Occipital lobe (tissue), 2 donors: ENCODE results near the gene ITSN2. TPM values are rescaled to one million over a fixed set of nuclear protein-coding genes. Genes with fewer than 3 reads are reported as not detected.

ENCODE experiments used
- DNase-seq: peaks from one replicate; lab custom pipeline; 2025; lab: John Stamatoyannopoulos, UW
- total RNA-seq: library from RNA; depleted of rRNA; stranded (reverse); fragments of >200 nt; gene quantifications from one replicate; pipeline ENCODE4 v1.2.3, GENCODE V29; 2014

ITSN2 gene
- total RNA-seq, 1 donor from 2014 or later: 29.8 TPM

DNA sequence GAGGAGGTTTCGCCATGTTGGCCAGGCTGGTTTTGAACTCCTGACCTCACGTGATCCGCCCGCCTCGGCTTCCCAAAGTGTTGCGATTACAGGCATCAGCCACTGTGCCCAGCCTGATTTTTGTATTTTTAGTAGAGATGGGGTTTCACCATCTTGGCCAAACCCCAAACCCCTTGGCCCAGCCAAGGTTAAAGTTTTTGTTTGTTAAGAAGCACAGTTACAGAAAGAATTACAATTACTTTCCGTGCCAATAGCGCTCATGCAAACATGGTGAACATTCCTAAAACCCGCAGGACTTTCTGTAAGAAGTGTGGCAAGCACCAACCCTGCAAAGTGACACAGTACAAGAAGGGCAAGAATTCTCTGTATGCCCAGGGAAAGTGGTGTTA is 26.1 kb downstream of the ITSN2 start:
- no peak for DNase-seq

DNA sequence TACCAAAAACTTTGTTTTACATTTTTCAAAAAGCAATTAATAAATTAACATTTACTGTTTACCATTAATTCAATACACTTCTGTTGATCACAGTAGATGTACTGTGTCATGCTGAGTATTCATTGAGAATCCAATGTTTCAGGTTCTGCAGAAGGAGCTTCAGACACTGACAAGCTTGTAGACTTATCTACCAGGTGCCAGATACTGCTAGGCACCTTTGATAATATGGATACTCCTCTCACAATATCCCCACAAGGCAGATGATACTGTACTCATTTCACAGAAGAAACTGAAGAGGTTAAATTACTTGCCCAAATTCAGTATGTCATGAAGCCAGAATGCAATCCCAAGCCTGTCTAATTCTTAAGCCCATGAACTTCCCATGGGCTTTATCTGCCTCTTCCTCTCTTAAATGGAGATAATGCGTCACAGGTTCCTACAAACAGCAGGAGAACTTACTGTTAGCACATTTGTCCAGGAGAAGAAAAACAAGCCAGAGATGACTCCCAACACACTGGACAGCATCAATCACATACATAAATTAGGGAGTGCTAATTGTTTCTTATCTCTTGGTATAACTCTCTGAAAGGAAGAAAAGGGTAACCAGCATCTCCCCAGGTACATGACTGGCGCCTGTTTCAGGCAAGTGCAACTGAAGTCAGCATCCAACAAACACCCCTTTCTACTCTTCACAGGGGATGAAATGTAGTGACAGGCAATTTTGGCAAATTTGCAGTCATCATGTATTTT is 27.4 kb downstream of the ITSN2 start:
- DNase-seq: no peak

DNA sequence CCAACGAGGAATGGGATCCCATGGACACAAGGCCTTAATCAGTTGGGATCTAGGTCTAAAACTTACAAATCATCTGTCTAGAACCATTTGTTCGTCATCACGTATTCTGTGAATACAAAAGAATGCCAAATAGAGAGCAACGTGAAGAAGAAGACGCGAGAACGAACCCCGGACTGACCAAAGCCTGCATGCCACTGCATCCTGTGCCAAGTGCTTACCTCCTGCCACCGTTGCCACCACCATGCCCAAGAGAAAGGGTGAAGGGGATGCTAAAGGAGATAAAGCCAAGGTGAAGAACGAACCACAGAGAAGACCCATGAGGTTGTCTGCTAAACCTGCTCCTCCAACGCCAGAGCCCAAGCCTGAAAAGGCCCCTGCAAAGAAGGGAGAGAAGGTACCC is 30.2 kb downstream of the ITSN2 start:
- no peak for DNase-seq

DNA sequence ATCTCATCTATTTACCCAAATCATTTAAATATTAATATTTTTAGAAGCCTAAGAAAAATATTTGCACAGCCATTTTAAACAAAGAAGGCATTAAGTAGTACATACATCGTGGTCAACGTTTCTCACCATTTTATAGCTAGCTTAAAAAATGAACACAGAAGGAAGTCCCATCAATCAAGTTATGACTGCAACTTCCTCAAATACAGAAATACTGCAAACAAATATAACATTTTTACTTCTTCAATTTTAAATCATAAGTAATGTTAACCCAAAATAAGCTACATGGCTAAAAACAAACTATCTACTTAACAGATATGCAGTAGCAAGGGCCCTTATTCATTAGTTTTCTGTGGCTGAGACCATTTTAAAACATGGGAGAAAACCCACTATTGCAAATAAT is 30.6 kb downstream of the ITSN2 start:
- no peak for DNase-seq

DNA sequence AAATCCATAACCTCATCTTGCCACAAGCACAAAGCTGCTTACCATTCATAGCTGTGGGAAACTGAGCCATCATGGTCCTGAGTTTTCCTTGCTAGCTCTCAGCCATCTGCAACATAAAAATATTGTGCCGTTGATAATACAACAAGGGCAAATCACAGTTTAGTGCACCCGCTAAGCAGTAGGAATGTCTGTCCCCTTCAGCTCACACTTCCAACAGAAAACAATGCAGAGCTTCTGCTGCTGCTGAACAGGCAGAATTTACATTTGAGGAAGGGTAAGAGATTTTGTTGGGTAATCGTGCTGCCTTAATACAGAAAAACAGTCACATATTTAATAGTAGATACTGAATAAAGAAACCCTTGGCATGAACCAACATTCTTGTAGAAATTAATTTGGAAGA is 32.3 kb downstream of the ITSN2 start:
- no peak for DNase-seq

DNA sequence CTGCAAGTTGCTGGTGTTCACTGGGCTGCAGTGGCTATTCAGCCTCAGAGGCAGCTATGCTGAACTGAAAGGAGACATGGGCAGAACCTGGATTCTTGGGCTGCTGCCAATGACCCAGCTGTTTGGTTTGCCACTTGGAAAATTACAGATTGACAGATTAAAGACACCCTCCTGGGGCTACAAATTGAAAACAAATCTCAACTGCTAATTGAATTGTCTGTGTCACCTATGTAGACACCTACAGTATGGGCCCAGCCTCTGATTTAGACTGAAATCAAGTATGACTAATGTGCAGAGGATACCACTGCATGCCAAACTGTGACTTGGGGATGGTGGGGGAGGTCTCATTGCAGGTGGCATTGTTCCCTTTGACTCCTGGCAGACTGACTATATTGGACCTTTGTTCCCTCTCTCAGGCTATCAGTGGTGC is 42.8 kb downstream of the ITSN2 start:
- DNase-seq: no peak

DNA sequence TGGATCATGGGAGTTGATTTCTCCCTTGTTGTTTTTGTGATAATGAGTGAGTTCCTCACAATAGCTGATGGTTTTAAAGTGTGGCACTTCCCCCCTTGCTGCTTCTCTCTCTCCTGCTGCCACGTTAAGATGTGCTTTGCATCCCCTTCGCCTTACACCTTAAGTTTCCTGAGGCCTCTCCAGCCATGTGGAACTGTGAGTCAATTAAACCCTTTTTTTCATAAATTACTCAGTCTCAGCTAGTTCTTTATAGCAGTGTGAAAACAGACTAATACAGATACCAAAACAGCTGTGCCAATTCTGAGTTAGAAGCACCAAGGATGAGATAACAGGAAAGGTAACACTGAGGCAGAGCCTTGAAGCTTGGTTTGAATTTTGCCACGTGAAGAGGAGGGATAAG is 44.7 kb downstream of the ITSN2 start:
- no peak for DNase-seq

DNA sequence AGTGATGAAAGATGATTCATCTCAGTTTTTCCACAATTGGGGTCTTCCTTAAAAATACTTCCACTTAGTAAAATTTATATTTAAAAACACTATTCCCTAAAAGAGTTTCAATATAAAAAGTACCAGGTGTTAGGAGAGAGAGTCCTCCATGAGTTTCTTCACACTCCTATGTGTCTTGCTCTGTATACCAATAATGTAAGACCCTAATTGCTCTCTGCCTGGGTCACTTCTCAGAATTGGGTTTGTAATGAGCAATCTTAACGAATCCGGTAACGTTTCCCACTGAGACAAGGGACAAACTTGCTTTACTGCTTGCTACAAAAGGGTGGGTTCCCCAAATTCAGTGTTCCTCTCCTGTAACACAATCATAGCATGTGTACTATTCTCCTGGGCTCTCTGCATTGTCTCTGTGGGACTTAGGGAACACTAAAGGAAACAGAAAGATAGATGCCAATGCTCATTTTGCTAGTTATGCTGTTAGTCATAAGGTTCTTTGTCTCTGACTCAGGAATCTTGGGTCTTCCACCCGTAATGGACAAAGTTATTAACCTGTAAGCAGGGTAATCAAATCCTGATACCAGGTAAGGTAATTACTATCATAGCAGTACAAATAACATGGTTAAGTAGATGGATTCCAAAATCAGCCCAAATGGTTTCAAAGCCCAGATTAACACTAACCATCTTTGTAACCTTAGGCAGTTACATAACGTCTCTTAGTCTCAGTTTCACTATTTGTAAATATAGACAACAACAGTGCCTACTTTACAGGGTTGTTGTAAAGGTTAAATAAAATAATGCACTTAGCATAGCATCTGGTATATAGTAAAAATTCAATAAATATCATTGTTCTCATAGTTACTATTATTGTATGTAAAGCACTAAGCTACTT is 46.3 kb downstream of the ITSN2 start:
- no peak for DNase-seq

DNA sequence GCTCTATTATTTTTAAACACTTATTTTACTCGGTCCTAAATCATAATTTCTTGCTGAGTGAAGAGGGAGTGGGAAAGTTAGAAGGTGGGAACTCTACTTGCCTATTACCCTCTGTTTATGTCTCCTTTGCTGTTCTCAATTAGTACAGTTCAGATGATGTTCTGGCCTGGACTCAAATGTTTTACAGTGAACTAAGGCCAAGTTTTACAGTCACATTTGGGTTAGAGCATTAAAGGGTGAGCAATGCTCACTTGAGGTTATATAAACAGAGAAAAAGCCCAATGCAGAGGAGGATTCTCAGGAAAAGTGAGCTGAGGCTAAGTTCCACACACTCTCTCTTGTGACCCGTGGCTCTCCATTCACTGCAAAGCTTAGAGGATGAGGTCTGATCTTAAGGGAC is 52.4 kb downstream of the ITSN2 start:
- DNase-seq: no peak

DNA sequence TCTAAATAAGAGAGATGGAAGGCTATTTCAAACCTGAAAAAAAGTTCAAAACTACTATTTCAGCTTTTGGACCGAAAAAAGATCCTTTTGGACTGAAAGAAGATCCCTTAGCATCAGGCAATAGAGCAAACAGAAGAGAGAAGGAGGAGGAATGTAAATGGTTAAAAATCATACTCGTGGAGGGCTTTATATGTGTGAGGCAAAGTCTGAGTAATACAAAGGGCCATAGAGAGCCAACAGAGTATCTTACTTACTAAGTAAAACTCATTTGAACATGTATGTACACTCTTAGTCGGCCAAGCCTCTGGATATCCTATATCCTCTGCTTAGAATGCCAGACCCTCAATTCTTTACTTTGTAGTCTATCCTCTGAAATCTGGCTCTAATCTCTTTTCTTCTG is 55.7 kb downstream of the ITSN2 start:
- no peak for DNase-seq

DNA sequence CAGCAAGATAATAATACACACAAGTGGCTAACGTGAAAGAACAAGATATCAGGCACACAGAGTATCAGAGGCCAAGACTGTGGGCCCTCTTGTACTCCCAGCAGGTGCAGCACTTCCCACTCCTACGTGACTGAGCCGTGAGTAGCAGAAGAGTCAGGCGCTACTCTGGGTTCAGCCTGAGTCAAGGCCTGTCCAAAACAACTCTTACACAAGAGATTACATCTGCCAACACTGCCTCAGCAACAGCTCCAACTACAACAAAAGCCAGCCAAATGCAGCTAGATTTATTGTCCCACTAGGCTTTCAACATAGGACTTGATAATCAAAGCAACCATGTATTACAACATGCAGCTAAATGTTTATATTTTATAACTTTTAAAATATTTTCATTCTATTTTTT is 56.2 kb downstream of the ITSN2 start:
- peak; percentile 15 for DNase-seq

DNA sequence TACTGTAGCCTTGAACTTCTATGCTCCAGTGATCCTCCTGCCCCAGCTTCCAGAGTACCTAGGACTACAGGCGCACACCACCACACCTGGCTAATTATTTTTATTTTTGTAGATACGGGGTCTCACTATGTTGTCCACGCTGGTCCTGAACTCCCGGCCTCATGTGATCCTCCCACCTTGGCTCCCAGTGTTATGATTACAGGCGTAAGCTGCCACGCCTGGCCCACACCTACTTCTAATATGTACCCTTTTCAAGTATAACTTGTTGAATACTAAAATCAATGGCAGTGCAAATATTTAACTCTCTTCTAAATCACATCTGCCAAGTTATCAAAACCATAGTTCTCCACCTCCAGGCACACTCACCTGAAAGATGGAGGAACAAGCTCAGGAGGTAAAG is 58.7 kb downstream of the ITSN2 start:
- DNase-seq: no peak

DNA sequence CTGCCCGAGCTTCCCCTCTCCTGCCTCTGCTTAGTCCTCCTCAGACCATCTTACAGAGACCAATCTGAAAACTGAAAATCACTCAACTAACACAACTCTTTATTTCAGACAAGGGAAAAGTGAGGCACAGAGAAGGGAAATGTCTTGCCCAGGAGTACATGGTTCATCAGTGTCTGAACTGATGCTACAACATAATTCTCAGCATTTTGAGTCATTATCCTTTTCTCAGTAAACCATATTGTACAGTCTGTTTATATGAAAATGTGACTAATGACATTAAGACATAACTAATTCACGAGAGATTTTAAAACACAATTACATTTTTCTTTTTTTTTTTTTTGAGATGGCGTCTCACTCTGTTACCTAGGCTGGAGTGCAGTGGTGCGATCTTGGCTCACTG is 62.7 kb downstream of the ITSN2 start:
- no peak for DNase-seq

DNA sequence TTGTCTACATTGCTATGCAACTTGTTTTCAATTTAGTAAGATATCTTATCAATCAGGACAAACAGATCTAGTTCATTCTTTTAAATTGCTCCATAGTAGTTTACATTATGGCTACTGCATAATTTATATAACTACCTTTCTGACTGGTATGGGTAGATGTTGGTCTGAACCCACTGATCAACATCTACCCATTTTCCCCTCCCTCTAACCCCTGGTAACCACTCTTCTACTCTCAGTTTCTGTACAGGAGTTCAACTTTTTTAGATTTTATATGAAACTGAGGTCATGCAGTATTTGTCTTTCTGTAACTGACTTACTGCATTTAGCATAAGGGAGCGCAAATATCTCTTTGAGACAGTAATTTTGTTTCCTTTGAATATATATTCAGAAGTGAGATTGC is 73.2 kb downstream of the ITSN2 start:
- DNase-seq: no peak

DNA sequence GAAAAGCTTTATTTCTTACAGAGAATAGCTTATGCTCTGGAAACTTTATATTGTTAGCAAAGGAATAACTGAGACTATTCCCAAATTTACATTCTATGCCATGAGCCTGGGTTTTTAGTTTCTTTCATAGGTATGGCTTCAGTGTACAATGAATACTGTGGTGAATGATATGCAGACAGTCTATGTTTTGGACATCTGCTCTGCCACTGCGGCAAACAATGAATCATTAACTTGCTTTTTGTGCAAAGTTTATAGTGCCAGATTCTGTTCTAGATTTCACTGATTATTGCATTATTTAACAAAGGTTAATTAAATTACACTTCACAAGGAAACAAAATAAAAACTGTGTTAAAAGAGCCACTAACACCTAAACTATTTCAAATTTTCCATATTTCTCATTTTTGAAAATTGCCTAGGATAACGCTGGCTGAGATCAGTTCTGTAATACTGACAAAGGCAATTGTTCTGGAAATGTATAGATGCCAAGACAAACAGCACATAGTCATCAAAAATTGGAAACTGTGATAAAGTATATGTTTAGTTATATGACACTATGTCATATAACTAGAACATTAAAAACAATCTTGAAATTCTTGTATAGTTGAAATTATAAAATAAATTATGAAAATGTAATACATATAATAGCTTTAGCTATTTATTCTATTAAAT is 74.7 kb downstream of the ITSN2 start:
- DNase-seq: no peak

DNA sequence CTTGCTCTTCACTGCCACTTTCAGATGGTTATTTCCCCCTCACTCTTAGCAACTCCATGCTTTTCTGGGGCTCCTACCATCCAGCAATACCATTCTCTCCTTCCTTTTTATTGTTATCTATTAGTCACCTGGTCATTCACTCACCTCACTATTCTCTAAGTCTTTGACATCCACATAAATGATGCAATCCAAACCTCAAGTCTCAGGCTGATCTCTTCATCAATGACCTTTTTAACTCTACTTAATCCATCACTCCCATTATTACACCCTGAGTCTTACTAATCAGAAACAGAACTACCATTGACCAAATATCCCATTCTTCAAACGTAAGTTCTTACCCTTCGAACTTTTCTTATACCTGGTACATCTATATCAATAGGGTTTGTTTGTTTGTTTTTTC is 79.7 kb downstream of the ITSN2 start:
- DNase-seq: no peak

DNA sequence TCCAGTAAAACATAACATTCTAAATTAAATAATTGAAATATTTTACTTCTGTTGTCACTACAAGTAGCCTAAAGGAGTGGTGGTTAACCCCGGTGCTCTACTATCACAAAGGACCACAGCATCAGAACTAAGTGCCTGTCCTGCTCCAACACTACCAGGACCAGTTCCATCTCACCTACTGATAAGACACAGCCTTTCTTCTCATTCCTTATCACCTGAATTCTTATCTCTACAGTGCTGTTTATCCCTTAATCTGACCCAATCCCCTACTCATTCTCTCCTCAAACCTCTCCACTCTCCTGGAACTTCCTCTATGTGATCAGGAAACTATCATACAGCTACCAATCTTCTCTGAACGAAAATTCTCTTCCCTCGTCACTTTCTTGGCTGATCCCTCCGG is 80.2 kb downstream of the ITSN2 start:
- DNase-seq: no peak

DNA sequence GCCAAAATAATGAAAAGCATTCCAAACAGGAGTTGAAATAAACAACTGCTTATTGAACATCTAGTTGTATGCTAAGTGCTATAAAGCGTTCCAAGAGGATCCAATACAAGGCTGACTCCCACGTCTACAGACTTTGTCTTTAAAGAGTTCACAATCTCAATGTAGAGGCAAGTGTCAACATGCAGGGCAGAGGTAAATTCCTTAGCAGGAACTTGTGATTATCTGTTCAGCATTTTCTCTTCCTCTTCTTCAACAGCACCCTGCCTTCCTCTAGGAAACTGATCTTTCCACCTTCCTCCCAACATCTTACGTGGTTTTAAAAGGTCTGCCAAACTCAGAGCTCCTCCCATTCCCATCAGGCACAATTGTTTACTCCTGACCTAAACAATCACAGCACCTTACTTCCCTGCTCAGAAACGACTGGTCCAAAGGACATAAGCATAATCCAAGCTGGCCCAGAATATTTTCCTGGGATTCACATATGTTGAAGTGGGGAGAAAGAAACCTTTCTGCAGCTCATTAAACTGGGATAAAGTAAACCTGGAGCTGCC is 83.9 kb downstream of the ITSN2 start:
- DNase-seq: no peak

DNA sequence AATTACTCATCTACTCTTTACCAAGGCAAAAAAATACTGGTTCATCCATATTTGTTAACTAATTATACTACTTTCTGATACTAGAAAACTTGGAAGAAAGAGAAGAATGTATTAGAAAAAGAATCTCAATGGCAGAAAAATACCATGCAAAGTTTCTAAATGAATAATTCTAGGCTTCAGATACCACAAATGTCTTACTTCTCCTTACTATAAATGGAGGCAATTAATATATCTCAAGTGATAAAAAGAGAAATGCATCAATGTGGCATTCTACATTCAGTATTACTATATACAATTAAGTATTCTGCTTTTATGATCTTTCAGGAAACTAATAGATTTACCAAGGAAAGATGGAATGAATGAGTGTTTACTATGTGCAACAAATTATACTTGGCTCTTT is 85.5 kb downstream of the ITSN2 start:
- no peak for DNase-seq

DNA sequence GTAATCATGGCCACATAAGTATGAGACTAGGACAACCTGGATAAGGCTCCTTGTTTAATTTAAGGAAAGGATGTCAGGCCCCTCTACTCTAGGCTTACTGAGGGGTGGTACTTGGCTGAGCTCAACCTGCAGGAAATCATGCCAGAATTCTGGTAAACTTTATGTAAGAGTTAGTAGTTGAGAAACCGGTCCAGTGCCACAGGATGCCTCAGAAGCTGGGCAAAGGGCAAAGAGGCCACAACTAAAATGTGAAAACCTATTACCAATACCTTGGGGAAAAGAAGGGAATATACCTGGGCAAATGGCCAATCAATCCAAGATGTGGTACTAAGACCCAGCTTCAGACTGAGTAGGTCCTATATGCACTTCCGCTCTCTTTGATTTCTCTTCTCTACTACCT is 86.7 kb downstream of the ITSN2 start:
- no peak for DNase-seq

DNA sequence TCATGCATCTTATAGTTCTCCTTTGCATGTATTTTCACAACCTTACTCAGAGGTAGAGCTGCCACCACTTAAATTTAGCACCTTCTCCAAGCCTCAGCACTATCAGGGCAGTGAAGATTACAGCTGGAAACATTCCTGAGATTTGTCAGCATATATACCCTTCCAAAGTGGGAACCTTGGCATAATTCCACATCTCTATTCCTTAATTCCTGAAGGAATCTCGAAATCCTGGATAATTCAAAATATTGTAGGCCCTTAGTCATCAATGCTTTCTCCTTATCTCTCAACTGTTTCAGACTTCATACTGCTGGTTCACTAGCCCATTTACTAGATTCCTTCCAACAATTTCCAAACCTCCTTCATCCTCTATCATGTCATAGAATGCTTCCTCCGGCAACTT is 87.4 kb downstream of the ITSN2 start:
- no peak for DNase-seq

DNA sequence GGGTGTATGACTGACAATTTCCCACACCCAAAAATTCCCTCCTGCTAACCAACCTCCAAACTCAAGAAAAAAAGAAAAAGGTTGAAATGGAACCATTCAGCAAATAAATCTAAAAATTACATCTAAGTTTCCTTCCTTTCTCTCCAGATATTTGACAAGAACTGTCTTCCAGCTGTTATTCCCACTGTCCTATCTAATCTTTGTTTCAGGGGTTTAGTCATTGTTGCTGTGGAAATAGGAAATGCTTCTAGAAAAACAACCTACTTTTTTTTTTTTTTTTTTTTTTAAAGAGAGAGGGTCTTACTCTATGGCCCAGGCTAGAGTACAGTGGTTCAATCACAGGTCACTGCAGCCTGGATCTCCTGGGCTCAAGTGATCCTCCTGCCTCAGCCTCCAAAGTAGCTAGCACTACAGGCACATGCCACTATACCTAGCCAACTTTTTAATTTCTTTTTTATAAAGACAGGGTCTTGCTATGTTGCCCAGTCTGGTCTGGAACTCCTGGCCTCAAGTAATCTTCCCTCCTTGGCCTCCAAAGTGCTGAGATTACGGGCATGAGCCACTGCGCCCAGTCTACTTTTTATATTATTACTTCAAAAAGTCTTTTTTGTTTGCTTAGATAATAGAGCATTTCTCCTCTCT is 88.1 kb downstream of the ITSN2 start:
- DNase-seq: no peak
